Esophagus (tissue), 2 donors: Measurements from ENCODE around the gene CRX. TPM values are rescaled to one million over a fixed set of nuclear protein-coding genes. Genes with fewer than 3 reads are reported as not detected.

ENCODE experiments used
- H3K27ac ChIP-seq, 2 donors: one replicate each; pipeline ENCODE4 v1.5.1; 2013; ENCODE audit warnings: low read depth in 2 of 2, mild to moderate bottlenecking in 2 of 2, inconsistent platforms in 1 of 2, low read length in 1 of 2, moderate library complexity in 1 of 2
- H3K27me3 ChIP-seq, 2 donors: one replicate each; pipeline ENCODE4 v1.6.1; 2013; ENCODE audit warnings: low read length in 2 of 2, control low read depth in 1 of 2, mild to moderate bottlenecking in 1 of 2; ENCODE audit not compliant: insufficient read depth in 2 of 2, control insufficient read depth in 1 of 2
- H3K36me3 ChIP-seq, 2 donors: one replicate each; pipeline ENCODE4 v1.6.1; 2013; ENCODE audit warnings: low read length in 1 of 2; ENCODE audit not compliant: control insufficient read depth in 2 of 2, insufficient read depth in 2 of 2
- H3K4me1 ChIP-seq, 2 donors: one replicate each; pipeline ENCODE4 v1.6.1; 2013; ENCODE audit warnings: low read length in 1 of 2; ENCODE audit not compliant: control insufficient read depth in 2 of 2, insufficient read depth in 2 of 2
- H3K4me3 ChIP-seq, 2 donors: one replicate each; pipeline ENCODE4 v1.5.1; 2013; ENCODE audit warnings: low read length in 2 of 2, mild to moderate bottlenecking in 2 of 2, low read depth in 1 of 2, moderate library complexity in 1 of 2
- H3K9me3 ChIP-seq, 2 donors: one replicate each; pipeline ENCODE4 v1.6.1; 2013; ENCODE audit warnings: mild to moderate bottlenecking in 2 of 2, low read depth in 1 of 2, low read length in 1 of 2, moderate library complexity in 1 of 2; ENCODE audit not compliant: control insufficient read depth in 2 of 2, insufficient read depth in 1 of 2
- WGBS, 2 donors: extraction: QIAGEN DNeasy Blood & Tissue Kit; methylation state at CpG; one replicate each; pipeline ENCODE4 v1.1.7; 2013; 5-methylcytosine and 5-hydroxymethylcytosine counted together
- polyA plus RNA-seq, 2 donors: library from polyadenylated mRNA; stranded (reverse); fragments of 200-250 nt; gene quantifications; one replicate each; pipeline ENCODE4 v1.2.3, GENCODE V29; 2013
- donor health status: healthy with polysubstance abuse.
- donor health status: Bipolar disorder and iron deficiency.

Gene CRX
- polyA plus RNA-seq, 2 donors = not detected

- Histone ChIP-seq H3K4me3 (no peak overlapping the region), H3K27me3 (no peaks in the 10 kb centered on the region), H3K36me3 (no peaks in the 10 kb centered on the region), H3K9me3 (no peaks in the 10 kb centered on the region), H3K4me1 (no peaks in the 10 kb centered on the region), H3K27ac (no peak overlapping the region)
- WGBS, 2 donors = 48 to 64% methylated on average over 7 of the region's 7 CpGs
Measured at GRCh38 chr19:47891923-47892666, 70.4 kb downstream of the CRX start.

Other genes starting within 250 kb of the CRX start
- under 1 TPM; 0.06 to 0.14 TPM for gene ZNF541, start 248.8 kb upstream of the CRX start, polyA plus RNA-seq
- gene BICRA, start 212.8 kb upstream of the CRX start, polyA plus RNA-seq = 1 to 10 TPM; 4.0 to 8.5 TPM
- gene EHD2, start 108.5 kb upstream of the CRX start, polyA plus RNA-seq = 10 to 100 TPM; 22.4 to 27.4 TPM
- gene NOP53, start 76.4 kb upstream of the CRX start, polyA plus RNA-seq = 100 to 1,000 TPM; 245 to 253 TPM
- 100 to 1,000 TPM; 212 to 257 TPM for gene SELENOW, start 43.2 kb upstream of the CRX start, polyA plus RNA-seq
- gene TPRX1, start 17.4 kb upstream of the CRX start, polyA plus RNA-seq = not detected
- gene TPRX2, start 37.3 kb downstream of the CRX start, polyA plus RNA-seq = not detected
- gene SULT2A1, start 64.4 kb downstream of the CRX start, polyA plus RNA-seq = under 1 TPM in 1 of 2 donors, not detected in 1; 0.02 TPM
- gene BSPH1, start 170.2 kb downstream of the CRX start, polyA plus RNA-seq = not detected
- not detected for gene ELSPBP1, start 172.7 kb downstream of the CRX start, polyA plus RNA-seq
- gene CABP5, start 222.1 kb downstream of the CRX start, polyA plus RNA-seq = not detected